Measurements from ENCODE around the gene ATP6V0E2.

DNA sequence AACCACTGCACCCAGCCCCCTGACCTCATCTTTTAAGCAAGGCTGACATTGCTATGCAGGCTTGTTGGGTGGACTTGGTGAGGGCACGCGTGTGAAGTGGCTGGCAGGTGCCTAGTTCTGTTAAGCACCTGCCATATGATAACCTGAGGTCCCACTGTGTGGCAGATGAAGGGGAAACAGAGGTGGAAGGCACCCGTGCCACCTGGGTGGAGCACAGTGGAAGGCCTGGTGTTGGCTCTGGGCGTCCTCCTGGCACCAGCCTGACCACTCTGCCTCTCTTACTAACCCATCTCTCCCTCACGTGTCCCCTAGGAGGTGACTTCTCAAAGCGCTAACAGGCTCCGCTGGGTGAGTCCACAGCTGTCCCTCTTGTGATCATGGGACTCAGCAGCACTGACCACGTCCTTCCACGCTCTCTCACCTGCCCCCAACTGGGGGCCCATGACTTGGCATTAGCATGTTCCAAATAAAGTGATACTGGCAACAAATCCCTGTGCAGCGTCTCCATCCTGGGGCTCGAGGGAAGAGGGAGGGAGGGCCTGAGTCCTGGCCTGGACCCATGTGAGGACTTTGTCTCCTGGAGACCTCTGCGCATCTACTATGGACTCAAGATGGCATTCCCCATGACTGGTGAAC lies 40.2 kb upstream of the ATP6V0E2 start:
- TF ChIP-seq CTCF (IDR thresholded peaks at IDR 0.05) (no peak), POLR2A (IDR thresholded peaks at IDR 0.05) (no peak)

Measured in body of pancreas (tissue), 4 donors.